HEK293 (cell line): Measurements from ENCODE around the gene WDHD1.
A peak's percentile ranks its signal among the peaks of the same experiment; 100 is the strongest.

Experiments used
- HOXD13 ChIP-seq: sonication (generic); formaldehyde crosslinking; IDR thresholded peaks from 2 replicates; pipeline ENCODE4 v1.8.0; 2022; ENCODE audit warnings: missing genetic modification reagents, borderline replicate concordance
- IKZF3 ChIP-seq: fragments of 450-650 bp; IDR thresholded peaks from 2 replicates; pipeline ENCODE4 v1.5.0; 2018; ENCODE audit warnings: missing biosample characterization, mild to moderate bottlenecking, missing genetic modification characterization, moderate library complexity
- KLF1 ChIP-seq: fragments of 450-650 bp; formaldehyde crosslinking; IDR thresholded peaks from 2 replicates; pipeline ENCODE4 v1.5.1; 2016; ENCODE audit warnings: missing biosample characterization, missing genetic modification characterization
- KLF16 ChIP-seq: fragments of 450-650 bp; formaldehyde crosslinking; IDR thresholded peaks from 2 replicates; pipeline ENCODE4 v1.5.1; 2017; ENCODE audit warnings: missing biosample characterization, missing genetic modification characterization
- KLF8 ChIP-seq: fragments of 450-650 bp; formaldehyde crosslinking; IDR thresholded peaks from 2 replicates; pipeline ENCODE4 v1.5.1; 2016; ENCODE audit warnings: missing biosample characterization, missing genetic modification characterization
- KLF9 ChIP-seq: fragments of 450-650 bp; formaldehyde crosslinking; IDR thresholded peaks from 2 replicates; pipeline ENCODE4 v1.5.1; 2016; ENCODE audit warnings: missing biosample characterization, missing genetic modification characterization, low read depth
- SP3 ChIP-seq: fragments of 450-650 bp; formaldehyde crosslinking; IDR thresholded peaks from 2 replicates; pipeline ENCODE4 v1.5.1; 2016; ENCODE audit warnings: missing biosample characterization, missing genetic modification characterization
- ZBTB8A ChIP-seq: fragments of 450-650 bp; formaldehyde crosslinking; IDR thresholded peaks from 2 replicates; pipeline ENCODE4 v1.5.1; 2016; ENCODE audit warnings: missing biosample characterization, missing genetic modification characterization
- ZEB2 ChIP-seq: fragments of 450-650 bp; formaldehyde crosslinking; IDR thresholded peaks from 2 replicates; pipeline ENCODE4 v1.5.1; 2016; ENCODE audit warnings: missing biosample characterization, missing genetic modification characterization
- ZFHX2 ChIP-seq: fragments of 450-650 bp; formaldehyde crosslinking; conservative IDR thresholded peaks from 2 replicates; pipeline ENCODE4 v1.5.1; 2016; ENCODE audit warnings: missing biosample characterization, missing genetic modification characterization
- ZNF10 ChIP-seq: fragments of 450-650 bp; formaldehyde crosslinking; IDR thresholded peaks from 2 replicates; pipeline ENCODE4 v1.5.1; 2017; ENCODE audit warnings: missing biosample characterization, missing genetic modification characterization
- ZNF138 ChIP-seq: fragments of 450-650 bp; formaldehyde crosslinking; IDR thresholded peaks from 2 replicates; pipeline ENCODE4 v1.5.1; 2016; ENCODE audit warnings: missing biosample characterization, missing genetic modification characterization, borderline replicate concordance
- ZNF140 ChIP-seq: fragments of 450-650 bp; formaldehyde crosslinking; IDR thresholded peaks from 2 replicates; pipeline ENCODE4 v1.5.1; 2016; ENCODE audit warnings: missing biosample characterization, missing genetic modification characterization
- ZNF335 ChIP-seq: fragments of 450-650 bp; formaldehyde crosslinking; conservative IDR thresholded peaks from 2 replicates; pipeline ENCODE4 v1.5.1; 2016; ENCODE audit warnings: missing biosample characterization, missing genetic modification characterization
- ZNF501 ChIP-seq: fragments of 450-650 bp; formaldehyde crosslinking; IDR thresholded peaks from 2 replicates; pipeline ENCODE4 v1.5.1; 2016; ENCODE audit warnings: missing biosample characterization, missing genetic modification characterization
- ZNF530 ChIP-seq: fragments of 450-650 bp; formaldehyde crosslinking; IDR thresholded peaks from 2 replicates; pipeline ENCODE4 v1.5.1; 2016; ENCODE audit warnings: low read depth, missing biosample characterization, missing genetic modification characterization
- ZNF558 ChIP-seq: fragments of 450-650 bp; formaldehyde crosslinking; IDR thresholded peaks from 2 replicates; pipeline ENCODE4 v1.5.1; 2016; ENCODE audit warnings: missing biosample characterization, missing genetic modification characterization
- ZNF658 ChIP-seq: fragments of 450-650 bp; formaldehyde crosslinking; IDR thresholded peaks from 2 replicates; pipeline ENCODE4; 2016; ENCODE audit warnings: missing biosample characterization, missing genetic modification characterization
- ZNF747 ChIP-seq: fragments of 450-650 bp; formaldehyde crosslinking; IDR thresholded peaks from 2 replicates; pipeline ENCODE4 v1.5.1; 2016; ENCODE audit warnings: missing biosample characterization, missing genetic modification characterization
- ZNF792 ChIP-seq: fragments of 450-650 bp; formaldehyde crosslinking; IDR thresholded peaks from 2 replicates; pipeline ENCODE4 v1.5.1; 2016; ENCODE audit warnings: missing biosample characterization, missing genetic modification characterization
- ZNF830 ChIP-seq: fragments of 450-650 bp; IDR thresholded peaks from 2 replicates; pipeline ENCODE4 v1.5.0; 2018; ENCODE audit warnings: missing biosample characterization, missing genetic modification characterization, low read depth, mild to moderate bottlenecking, moderate library complexity
- ZXDB ChIP-seq: fragments of 450-650 bp; formaldehyde crosslinking; IDR thresholded peaks from 2 replicates; pipeline ENCODE4 v1.5.1; 2016; ENCODE audit warnings: missing biosample characterization, missing genetic modification characterization
- TF ChIP-seq, protein P1 (sequence below): fragments of 450-650 bp; formaldehyde crosslinking; IDR thresholded peaks from 2 replicates; pipeline ENCODE4 v1.5.1; 2016; ENCODE audit warnings: missing biosample characterization, missing genetic modification characterization
- TF ChIP-seq, protein P2 (sequence below): fragments of 450-650 bp; formaldehyde crosslinking; optimal IDR thresholded peaks from 2 replicates; pipeline ENCODE3; 2016; ENCODE audit warnings: missing biosample characterization, mild to moderate bottlenecking, missing genetic modification characterization
- TF ChIP-seq, protein P3 (sequence below): fragments of 450-650 bp; formaldehyde crosslinking; IDR thresholded peaks from 2 replicates; pipeline ENCODE4 v1.5.1; 2016; ENCODE audit warnings: missing biosample characterization, missing genetic modification characterization
- TF ChIP-seq, protein P4 (sequence below): fragments of 450-650 bp; formaldehyde crosslinking; IDR thresholded peaks from 2 replicates; pipeline ENCODE4 v1.5.1; 2016; ENCODE audit warnings: missing biosample characterization, missing genetic modification characterization
- TF ChIP-seq, protein P5 (sequence below): fragments of 450-650 bp; formaldehyde crosslinking; IDR thresholded peaks from 2 replicates; pipeline ENCODE4 v1.5.1; 2016; ENCODE audit warnings: missing biosample characterization, missing genetic modification characterization
- TF ChIP-seq, protein P6 (sequence below): fragments of 450-650 bp; formaldehyde crosslinking; IDR thresholded peaks from 2 replicates; pipeline ENCODE4 v1.5.1; 2016; ENCODE audit warnings: missing biosample characterization, missing genetic modification characterization
- TF ChIP-seq, protein P7 (sequence below): fragments of 450-650 bp; formaldehyde crosslinking; IDR thresholded peaks from 2 replicates; pipeline ENCODE4 v1.5.1; 2016; ENCODE audit warnings: missing biosample characterization, missing genetic modification characterization, low read depth
- TF ChIP-seq, protein P8 (sequence below): fragments of 450-650 bp; formaldehyde crosslinking; IDR thresholded peaks from 2 replicates; pipeline ENCODE4 v1.5.1; 2017; ENCODE audit warnings: missing biosample characterization, missing genetic modification characterization

The WDHD1 gene

DNA sequence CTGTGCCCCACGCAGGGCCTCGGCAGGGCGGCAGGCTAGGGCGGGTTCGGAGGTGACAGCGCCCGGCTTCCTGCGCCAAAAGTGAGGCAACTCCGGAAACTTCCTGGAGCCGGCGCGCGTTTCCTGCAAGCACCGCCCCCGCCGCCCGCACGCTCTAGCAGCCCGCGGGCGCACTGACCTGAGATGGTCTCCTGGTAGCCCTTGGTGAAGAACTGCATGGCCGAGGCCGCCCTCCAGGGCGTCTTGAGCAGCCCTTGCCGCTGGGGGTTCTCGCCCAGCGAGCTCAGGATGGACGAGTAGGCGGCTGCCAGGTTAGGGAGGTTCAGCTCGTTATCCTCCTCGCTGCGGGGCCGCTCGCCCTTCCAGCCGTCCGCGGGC, 124.8 kb downstream of the WDHD1 start (continued):
- TF ChIP-seq ZNF747 (tag by site-specific recombination) (no peak), ZNF10 (tag by site-specific recombination) (no peak), ZNF335 (tag by site-specific recombination) (peak; percentile 70; the same call in 1 of the 2 replicates), ZFHX2 (peak; percentile 83), ZBTB8A (peak; percentile 93), IKZF3 (tag by site-specific recombination) (no peak), ZNF558 (tag by site-specific recombination) (no peak), KLF16 (tag by site-specific recombination) (0 out of 2 replicates have a peak, but pooled peaks have one; percentile 12), ZEB2 (tag by site-specific recombination) (0 out of 2 replicates have a peak, but pooled peaks have one; percentile 57), KLF9 (0 out of 2 replicates have a peak, but pooled peaks have one; percentile 32), HOXD13 (CRISPR knock-in tag) (no peak), ZNF830 (tag by site-specific recombination) (no peak), KLF8 (tag by site-specific recombination) (peak; percentile 38; the same call in 1 of the 2 replicates), KLF1 (tag by site-specific recombination) (peak; percentile 39; the same call in 1 of the 2 replicates), ZNF140 (tag by site-specific recombination) (no peak), ZNF138 (no peak), ZNF792 (tag by site-specific recombination) (no peak), ZXDB (tag by site-specific recombination) (0 out of 2 replicates have a peak, but pooled peaks have one; percentile 23), ZNF658 (tag by site-specific recombination) (no peak), SP3 (0 out of 2 replicates have a peak, but pooled peaks have one; percentile 37), ZNF501 (no peak), ZNF530 (tag by site-specific recombination) (no peak)
- TF ChIP-seq, protein P1, sequence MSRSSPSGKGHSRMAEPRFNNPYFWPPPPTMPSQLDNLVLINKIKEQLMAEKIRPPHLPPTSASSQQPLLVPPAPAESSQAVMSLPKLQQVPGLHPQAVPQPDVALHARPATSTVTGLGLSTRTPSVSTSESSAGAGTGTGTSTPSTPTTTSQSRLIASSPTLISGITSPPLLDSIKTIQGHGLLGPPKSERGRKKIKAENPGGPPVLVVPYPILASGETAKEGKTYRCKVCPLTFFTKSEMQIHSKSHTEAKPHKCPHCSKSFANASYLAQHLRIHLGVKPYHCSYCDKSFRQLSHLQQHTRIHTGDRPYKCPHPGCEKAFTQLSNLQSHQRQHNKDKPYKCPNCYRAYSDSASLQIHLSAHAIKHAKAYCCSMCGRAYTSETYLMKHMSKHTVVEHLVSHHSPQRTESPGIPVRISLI (tag by site-specific recombination): no peak
- TF ChIP-seq, protein P2, sequence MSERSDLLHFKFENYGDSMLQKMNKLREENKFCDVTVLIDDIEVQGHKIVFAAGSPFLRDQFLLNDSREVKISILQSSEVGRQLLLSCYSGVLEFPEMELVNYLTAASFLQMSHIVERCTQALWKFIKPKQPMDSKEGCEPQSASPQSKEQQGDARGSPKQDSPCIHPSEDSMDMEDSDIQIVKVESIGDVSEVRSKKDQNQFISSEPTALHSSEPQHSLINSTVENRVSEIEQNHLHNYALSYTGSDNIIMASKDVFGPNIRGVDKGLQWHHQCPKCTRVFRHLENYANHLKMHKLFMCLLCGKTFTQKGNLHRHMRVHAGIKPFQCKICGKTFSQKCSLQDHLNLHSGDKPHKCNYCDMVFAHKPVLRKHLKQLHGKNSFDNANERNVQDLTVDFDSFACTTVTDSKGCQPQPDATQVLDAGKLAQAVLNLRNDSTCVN: peak; percentile 89
- TF ChIP-seq, protein P3, sequence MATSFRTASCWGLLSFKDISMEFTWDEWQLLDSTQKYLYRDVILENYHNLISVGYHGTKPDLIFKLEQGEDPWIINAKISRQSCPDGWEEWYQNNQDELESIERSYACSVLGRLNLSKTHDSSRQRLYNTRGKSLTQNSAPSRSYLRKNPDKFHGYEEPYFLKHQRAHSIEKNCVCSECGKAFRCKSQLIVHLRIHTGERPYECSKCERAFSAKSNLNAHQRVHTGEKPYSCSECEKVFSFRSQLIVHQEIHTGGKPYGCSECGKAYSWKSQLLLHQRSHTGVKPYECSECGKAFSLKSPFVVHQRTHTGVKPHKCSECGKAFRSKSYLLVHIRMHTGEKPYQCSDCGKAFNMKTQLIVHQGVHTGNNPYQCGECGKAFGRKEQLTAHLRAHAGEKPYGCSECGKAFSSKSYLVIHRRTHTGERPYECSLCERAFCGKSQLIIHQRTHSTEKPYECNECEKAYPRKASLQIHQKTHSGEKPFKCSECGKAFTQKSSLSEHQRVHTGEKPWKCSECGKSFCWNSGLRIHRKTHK: no peak
- TF ChIP-seq, protein P4, sequence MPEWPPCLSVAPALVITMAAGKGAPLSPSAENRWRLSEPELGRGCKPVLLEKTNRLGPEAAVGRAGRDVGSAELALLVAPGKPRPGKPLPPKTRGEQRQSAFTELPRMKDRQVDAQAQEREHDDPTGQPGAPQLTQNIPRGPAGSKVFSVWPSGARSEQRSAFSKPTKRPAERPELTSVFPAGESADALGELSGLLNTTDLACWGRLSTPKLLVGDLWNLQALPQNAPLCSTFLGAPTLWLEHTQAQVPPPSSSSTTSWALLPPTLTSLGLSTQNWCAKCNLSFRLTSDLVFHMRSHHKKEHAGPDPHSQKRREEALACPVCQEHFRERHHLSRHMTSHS (tag by site-specific recombination): no peak
- TF ChIP-seq, protein P5, sequence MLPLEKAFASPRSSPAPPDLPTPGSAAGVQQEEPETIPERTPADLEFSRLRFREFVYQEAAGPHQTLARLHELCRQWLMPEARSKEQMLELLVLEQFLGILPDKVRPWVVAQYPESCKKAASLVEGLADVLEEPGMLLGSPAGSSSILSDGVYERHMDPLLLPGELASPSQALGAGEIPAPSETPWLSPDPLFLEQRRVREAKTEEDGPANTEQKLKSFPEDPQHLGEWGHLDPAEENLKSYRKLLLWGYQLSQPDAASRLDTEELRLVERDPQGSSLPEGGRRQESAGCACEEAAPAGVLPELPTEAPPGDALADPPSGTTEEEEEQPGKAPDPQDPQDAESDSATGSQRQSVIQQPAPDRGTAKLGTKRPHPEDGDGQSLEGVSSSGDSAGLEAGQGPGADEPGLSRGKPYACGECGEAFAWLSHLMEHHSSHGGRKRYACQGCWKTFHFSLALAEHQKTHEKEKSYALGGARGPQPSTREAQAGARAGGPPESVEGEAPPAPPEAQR (tag by site-specific recombination): no peak
- TF ChIP-seq, protein P6, sequence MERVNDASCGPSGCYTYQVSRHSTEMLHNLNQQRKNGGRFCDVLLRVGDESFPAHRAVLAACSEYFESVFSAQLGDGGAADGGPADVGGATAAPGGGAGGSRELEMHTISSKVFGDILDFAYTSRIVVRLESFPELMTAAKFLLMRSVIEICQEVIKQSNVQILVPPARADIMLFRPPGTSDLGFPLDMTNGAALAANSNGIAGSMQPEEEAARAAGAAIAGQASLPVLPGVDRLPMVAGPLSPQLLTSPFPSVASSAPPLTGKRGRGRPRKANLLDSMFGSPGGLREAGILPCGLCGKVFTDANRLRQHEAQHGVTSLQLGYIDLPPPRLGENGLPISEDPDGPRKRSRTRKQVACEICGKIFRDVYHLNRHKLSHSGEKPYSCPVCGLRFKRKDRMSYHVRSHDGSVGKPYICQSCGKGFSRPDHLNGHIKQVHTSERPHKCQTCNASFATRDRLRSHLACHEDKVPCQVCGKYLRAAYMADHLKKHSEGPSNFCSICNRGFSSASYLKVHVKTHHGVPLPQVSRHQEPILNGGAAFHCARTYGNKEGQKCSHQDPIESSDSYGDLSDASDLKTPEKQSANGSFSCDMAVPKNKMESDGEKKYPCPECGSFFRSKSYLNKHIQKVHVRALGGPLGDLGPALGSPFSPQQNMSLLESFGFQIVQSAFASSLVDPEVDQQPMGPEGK (tag by site-specific recombination): peak; percentile 49; the same call in 1 of the 2 replicates
- TF ChIP-seq, protein P7, sequence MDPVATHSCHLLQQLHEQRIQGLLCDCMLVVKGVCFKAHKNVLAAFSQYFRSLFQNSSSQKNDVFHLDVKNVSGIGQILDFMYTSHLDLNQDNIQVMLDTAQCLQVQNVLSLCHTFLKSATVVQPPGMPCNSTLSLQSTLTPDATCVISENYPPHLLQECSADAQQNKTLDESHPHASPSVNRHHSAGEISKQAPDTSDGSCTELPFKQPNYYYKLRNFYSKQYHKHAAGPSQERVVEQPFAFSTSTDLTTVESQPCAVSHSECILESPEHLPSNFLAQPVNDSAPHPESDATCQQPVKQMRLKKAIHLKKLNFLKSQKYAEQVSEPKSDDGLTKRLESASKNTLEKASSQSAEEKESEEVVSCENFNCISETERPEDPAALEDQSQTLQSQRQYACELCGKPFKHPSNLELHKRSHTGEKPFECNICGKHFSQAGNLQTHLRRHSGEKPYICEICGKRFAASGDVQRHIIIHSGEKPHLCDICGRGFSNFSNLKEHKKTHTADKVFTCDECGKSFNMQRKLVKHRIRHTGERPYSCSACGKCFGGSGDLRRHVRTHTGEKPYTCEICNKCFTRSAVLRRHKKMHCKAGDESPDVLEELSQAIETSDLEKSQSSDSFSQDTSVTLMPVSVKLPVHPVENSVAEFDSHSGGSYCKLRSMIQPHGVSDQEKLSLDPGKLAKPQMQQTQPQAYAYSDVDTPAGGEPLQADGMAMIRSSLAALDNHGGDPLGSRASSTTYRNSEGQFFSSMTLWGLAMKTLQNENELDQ: no peak
- TF ChIP-seq, protein P8, sequence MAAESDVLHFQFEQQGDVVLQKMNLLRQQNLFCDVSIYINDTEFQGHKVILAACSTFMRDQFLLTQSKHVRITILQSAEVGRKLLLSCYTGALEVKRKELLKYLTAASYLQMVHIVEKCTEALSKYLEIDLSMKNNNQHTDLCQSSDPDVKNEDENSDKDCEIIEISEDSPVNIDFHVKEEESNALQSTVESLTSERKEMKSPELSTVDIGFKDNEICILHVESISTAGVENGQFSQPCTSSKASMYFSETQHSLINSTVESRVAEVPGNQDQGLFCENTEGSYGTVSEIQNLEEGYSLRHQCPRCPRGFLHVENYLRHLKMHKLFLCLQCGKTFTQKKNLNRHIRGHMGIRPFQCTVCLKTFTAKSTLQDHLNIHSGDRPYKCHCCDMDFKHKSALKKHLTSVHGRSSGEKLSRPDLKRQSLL (tag by site-specific recombination): peak; percentile 67
